ENCODE measurements around the gene RORB.

- TF ChIP-seq CTCF (IDR thresholded peaks at IDR 0.05; ENCODE audit: insufficient read depth, low read depth, low read length) = no peak
- no peak for TF ChIP-seq EZH2 (IDR thresholded peaks at IDR 0.05; ENCODE audit: insufficient read depth, low read length)
These were observed 65.5 kb downstream of the RORB start for GRCh38 chr9:74562611-74563010.

Measured in astrocyte (in vitro differentiated cells and primary cell).